Nephron progenitor cell (in vitro differentiated cells): Measurements from ENCODE around the gene ING3.

Source experiments
- DNase-seq: peaks from one replicate; pipeline ENCODE4 v3.0.0; 2021
- H3K27ac Mint-ChIP-seq: 2 replicates; pipeline ENCODE4 v1.8.0; 2021; ENCODE audit warnings: mild to moderate bottlenecking, moderate library complexity, mixed read lengths
- H3K27me3 Mint-ChIP-seq: 2 replicates; pipeline ENCODE4 v1.8.0; 2021; ENCODE audit warnings: mild to moderate bottlenecking, low read depth, mixed read lengths; ENCODE audit not compliant: poor library complexity
- H3K36me3 Mint-ChIP-seq: 2 replicates; pipeline ENCODE4 v1.8.0; 2021; ENCODE audit warnings: low read depth, mixed read lengths
- H3K4me1 Mint-ChIP-seq: 2 replicates; pipeline ENCODE4 v1.8.0; 2021; ENCODE audit warnings: mixed read lengths
- H3K4me3 Mint-ChIP-seq: 2 replicates; pipeline ENCODE4 v1.8.0; 2021; ENCODE audit warnings: mild to moderate bottlenecking, moderate library complexity, mixed read lengths
- H3K9me3 Mint-ChIP-seq: 2 replicates; pipeline ENCODE4 v1.8.0; 2021; ENCODE audit warnings: mild to moderate bottlenecking, moderate library complexity, mixed read lengths
- CTCF ChIP-seq: fragments of 200-600 bp; sonication (generic); IDR thresholded peaks from 2 replicates; pipeline ENCODE4 v1.5.0; 2021; ENCODE audit warnings: antibody characterized with exemption

ING3 gene

GRCh38 chr7:120951826-120952225, 1.2 kb downstream of the ING3 start:
- H3K4me3 Mint-ChIP-seq, result peak overlapping the region; percentile 88

GRCh38 chr7:120955577-120956149, 5.1 kb downstream of the ING3 start:
- Mint-ChIP-seq H3K27me3 (no peaks in the 10 kb centered on the region), H3K9me3 (no peaks in the 10 kb centered on the region), H3K4me3 (no peak overlapping the region), H3K4me1 (peaks cover 17% of the 10 kb centered on the region), H3K36me3 (peaks cover 62% of the 10 kb centered on the region), H3K27ac (no peak overlapping the region)
- TF ChIP-seq CTCF, result no peak
- no peak for DNase-seq

More at GRCh38 chr7:120951826-120952225, 1.2 kb downstream of the ING3 start:
- TF ChIP-seq CTCF, result no peak
- Mint-ChIP-seq H3K9me3 (no peaks in the 10 kb centered on the region), H3K4me1 (peaks cover 37% of the 10 kb centered on the region), H3K27me3 (no peaks in the 10 kb centered on the region), H3K36me3 (peaks cover 36% of the 10 kb centered on the region), H3K27ac (no peak overlapping the region)
- no peak for DNase-seq

GRCh38 chr7:120959929-120960484, 9.4 kb downstream of the ING3 start:
- peaks cover 55% of the 10 kb centered on the region for H3K36me3 Mint-ChIP-seq
- H3K4me3 Mint-ChIP-seq, result no peak overlapping the region
- no peaks in the 10 kb centered on the region for H3K27me3 Mint-ChIP-seq
- TF ChIP-seq CTCF, result no peak
- H3K4me1 Mint-ChIP-seq, result no peaks in the 10 kb centered on the region
- H3K27ac Mint-ChIP-seq, result peak overlapping the region; percentile 26
- H3K9me3 Mint-ChIP-seq, result no peaks in the 10 kb centered on the region
- no peak for DNase-seq

DNA sequence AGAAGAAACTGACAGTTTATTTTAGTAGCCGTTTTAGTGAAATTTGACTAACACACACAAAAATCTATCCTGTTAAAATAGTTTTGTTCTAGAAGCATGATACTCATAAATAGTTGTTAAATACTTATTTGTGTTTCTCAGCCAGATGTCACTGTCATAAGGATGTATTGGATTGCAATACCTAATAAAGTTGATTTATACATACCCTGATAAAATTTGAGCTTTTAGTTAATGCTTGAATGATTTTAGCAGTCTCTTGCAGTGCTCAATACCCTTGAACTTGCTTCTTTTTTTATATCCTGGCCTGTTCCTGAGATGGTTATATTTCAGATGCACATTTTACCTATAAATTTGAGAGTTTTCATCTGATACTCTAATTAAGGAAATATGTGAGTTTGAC, 10.1 kb downstream of the ING3 start:
- Mint-ChIP-seq H3K27ac (no peak overlapping the region), H3K27me3 (no peaks in the 10 kb centered on the region), H3K4me1 (no peaks in the 10 kb centered on the region), H3K36me3 (peaks cover 54% of the 10 kb centered on the region), H3K9me3 (no peaks in the 10 kb centered on the region), H3K4me3 (no peak overlapping the region)
- TF ChIP-seq CTCF, result no peak
- no peak for DNase-seq

- Mint-ChIP-seq H3K27me3 (no peaks in the 10 kb centered on the region), H3K27ac (no peak overlapping the region), H3K4me1 (no peaks in the 10 kb centered on the region), H3K36me3 (peaks cover 55% of the 10 kb centered on the region), H3K9me3 (no peaks in the 10 kb centered on the region), H3K4me3 (no peak overlapping the region)
- no peak for TF ChIP-seq CTCF
- DNase-seq, result no peak
Observed at GRCh38 chr7:120961638-120962173, 11.1 kb downstream of the ING3 start.

DNA sequence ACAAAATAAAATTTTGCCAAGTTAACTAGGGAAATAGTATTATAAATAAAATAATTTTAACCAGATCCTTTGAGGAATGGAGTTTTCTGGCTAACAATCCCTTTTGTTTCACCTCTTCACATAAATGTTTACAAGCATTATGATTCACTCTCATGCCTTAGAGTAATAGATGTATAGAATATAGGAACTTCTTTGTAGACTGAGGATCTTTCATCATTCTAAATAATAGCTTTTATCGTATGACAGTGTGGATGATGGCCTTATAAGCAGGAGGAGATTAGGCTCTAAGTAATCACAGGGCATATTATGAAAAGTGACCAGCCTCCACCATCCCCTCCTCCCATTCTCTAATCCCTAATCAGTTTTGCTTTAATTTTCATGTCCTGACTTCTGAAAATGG, 13.5 kb downstream of the ING3 start:
- Mint-ChIP-seq H3K36me3 (peaks cover 48% of the 10 kb centered on the region), H3K27me3 (no peaks in the 10 kb centered on the region), H3K4me3 (no peak overlapping the region), H3K27ac (no peak overlapping the region), H3K4me1 (no peaks in the 10 kb centered on the region), H3K9me3 (no peaks in the 10 kb centered on the region)
- no peak for TF ChIP-seq CTCF
- DNase-seq, result no peak
